NT2/D1 (cell line): Measurements from ENCODE around the gene MANSC1.
A peak's percentile ranks its signal among the peaks of the same experiment; 100 is the strongest.
"Not testable (repeated sequence)": the region's sequence is repeated elsewhere in the genome, so short reads cannot be mapped to it uniquely, and the experiment has no call there.

Experiments
- DNase-seq: peaks from one replicate; pipeline ENCODE4 v3.0.0-alpha.2; 2011; ENCODE audit warnings: low read depth, low spot score
- H3K27me3 ChIP-seq: 2 replicates; pipeline ENCODE4 v1.6.0; 2011; ENCODE audit warnings: mild to moderate bottlenecking; ENCODE audit not compliant: insufficient read length, insufficient read depth
- H3K36me3 ChIP-seq: 2 replicates; pipeline ENCODE4 v1.6.1; 2011; ENCODE audit warnings: mild to moderate bottlenecking, low read length, mixed read lengths; ENCODE audit not compliant: insufficient read depth, insufficient read length
- H3K4me1 ChIP-seq: 2 replicates; pipeline ENCODE4 v1.5.1; 2011; ENCODE audit not compliant: insufficient read depth, insufficient read length
- H3K4me3 ChIP-seq: 2 replicates; pipeline ENCODE4 v1.5.1; 2011; ENCODE audit warnings: low read depth; ENCODE audit not compliant: insufficient read length
- H3K9ac ChIP-seq: 2 replicates; pipeline ENCODE4 v1.6.0; 2011; ENCODE audit warnings: low read depth; ENCODE audit not compliant: insufficient read length
- H3K9me3 ChIP-seq: 2 replicates; pipeline ENCODE4 v1.5.1; 2011; ENCODE audit warnings: mild to moderate bottlenecking, low read length; ENCODE audit not compliant: insufficient read depth
- SUZ12 ChIP-seq: IDR thresholded peaks from 2 replicates; pipeline ENCODE4 v1.6.1; 2011; ENCODE audit not compliant: insufficient read length, insufficient read depth; ENCODE audit errors: extremely low read depth
- YY1 ChIP-seq: IDR thresholded peaks from 2 replicates; pipeline ENCODE4 v1.6.1; 2011; ENCODE audit not compliant: insufficient read length, insufficient read depth
- ZNF274 ChIP-seq: IDR thresholded peaks from 2 replicates; pipeline ENCODE4 v1.6.1; 2011; ENCODE audit warnings: mild to moderate bottlenecking, low read depth, low read length

Gene MANSC1

GRCh38 chr12:12319451-12320183 is 30.4 kb downstream of the MANSC1 start:
- Histone ChIP-seq H3K36me3 (no peaks in the 10 kb centered on the region), H3K27me3 (no peaks in the 10 kb centered on the region), H3K9ac (peak overlapping the region; percentile 45), H3K4me1 (peaks cover 8% of the 10 kb centered on the region), H3K9me3 (peaks cover 17% of the 10 kb centered on the region; the same call in 1 of the 2 replicates), H3K4me3 (no peak overlapping the region)
- TF ChIP-seq SUZ12: no peak
- no peak for TF ChIP-seq YY1
- TF ChIP-seq ZNF274: no peak
- peak; percentile 80 for DNase-seq

GRCh38 chr12:12315838-12316237 is 34.2 kb downstream of the MANSC1 start:
- Histone ChIP-seq H3K4me1 (peaks cover 8% of the 10 kb centered on the region), H3K27me3 (no peaks in the 10 kb centered on the region), H3K9ac (no peak overlapping the region), H3K9me3 (no peaks in the 10 kb centered on the region), H3K4me3 (no peak overlapping the region), H3K36me3 (no peaks in the 10 kb centered on the region)
- DNase-seq: no peak
- TF ChIP-seq YY1: no peak

GRCh38 chr12:12310695-12311094 is 39.3 kb downstream of the MANSC1 start:
- H3K4me1 ChIP-seq, H3K4me3 ChIP-seq, H3K9ac ChIP-seq, H3K27me3 ChIP-seq, DNase-seq, H3K9me3 ChIP-seq, H3K36me3 ChIP-seq: not testable (repeated sequence)

GRCh38 chr12:12305568-12306300 is 44.3 kb downstream of the MANSC1 start:
- Histone ChIP-seq H3K27me3 (no peaks in the 10 kb centered on the region), H3K4me1 (no peaks in the 10 kb centered on the region), H3K9me3 (peaks cover 6% of the 10 kb centered on the region; the same call in 1 of the 2 replicates), H3K36me3 (no peaks in the 10 kb centered on the region), H3K4me3 (no peak overlapping the region), H3K9ac (no peak overlapping the region)
- TF ChIP-seq YY1 (no peak), SUZ12 (no peak), ZNF274 (no peak)
- no peak for DNase-seq

- H3K9ac ChIP-seq: no peak overlapping the region
- no peak overlapping the region for H3K4me3 ChIP-seq
- no peaks in the 10 kb centered on the region for H3K4me1 ChIP-seq
- no peaks in the 10 kb centered on the region for H3K27me3 ChIP-seq
- TF ChIP-seq SUZ12 (no peak), YY1 (no peak), ZNF274 (no peak)
- H3K36me3 ChIP-seq: no peaks in the 10 kb centered on the region
- H3K9me3 ChIP-seq: peaks cover 6% of the 10 kb centered on the region; the same call in 1 of the 2 replicates
- DNase-seq: no peak
Measured at GRCh38 chr12:12302976-12303375, 47.1 kb downstream of the MANSC1 start.

- Histone ChIP-seq H3K9ac (no peak overlapping the region), H3K27me3 (no peaks in the 10 kb centered on the region), H3K4me3 (no peak overlapping the region), H3K9me3 (peaks cover 6% of the 10 kb centered on the region; the same call in 1 of the 2 replicates), H3K4me1 (no peaks in the 10 kb centered on the region), H3K36me3 (no peaks in the 10 kb centered on the region)
- no peak for DNase-seq
- TF ChIP-seq SUZ12 (no peak), ZNF274 (no peak), YY1 (no peak)
Measured at GRCh38 chr12:12301122-12301521, 48.9 kb downstream of the MANSC1 start.

- H3K4me3 ChIP-seq: no peak overlapping the region
- no peaks in the 10 kb centered on the region for H3K36me3 ChIP-seq
- TF ChIP-seq SUZ12 (no peak), YY1 (no peak), ZNF274 (no peak)
- DNase-seq: no peak
- H3K4me1 ChIP-seq: peaks cover 6% of the 10 kb centered on the region
- no peaks in the 10 kb centered on the region for H3K27me3 ChIP-seq
- H3K9me3 ChIP-seq: no peaks in the 10 kb centered on the region
- H3K9ac ChIP-seq: no peak overlapping the region
Measured at GRCh38 chr12:12297201-12297830, 52.7 kb downstream of the MANSC1 start.
